ENCODE measurements around the gene NRTN.
A peak's percentile ranks its signal among the peaks of the same experiment; 100 is the strongest.

NRTN gene

DNA sequence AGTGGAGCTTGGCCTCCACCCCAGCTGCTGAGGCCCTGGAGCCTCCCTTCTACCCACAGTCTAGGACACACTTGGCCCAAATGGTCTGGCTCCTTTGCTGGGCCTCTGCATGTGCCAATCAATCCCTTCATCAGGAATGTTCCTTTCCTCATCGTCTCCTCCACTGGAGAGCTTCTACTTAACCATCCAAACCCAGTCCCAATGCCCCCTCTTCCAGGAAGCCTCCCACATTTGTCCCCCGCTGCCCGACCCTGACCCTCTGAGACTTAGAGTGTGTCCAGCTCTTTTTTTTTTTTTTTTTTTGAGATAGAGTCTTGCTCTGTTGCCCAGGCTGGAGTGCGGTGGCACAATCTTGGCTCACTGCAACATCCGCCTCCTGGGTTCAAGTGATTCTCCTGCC is 16.4 kb upstream of the NRTN start:
- DNase-seq = no peak
- in situ Hi-C loops (cut with HindIII; ENCODE audit: low pct_ligation_motif_present, low pct_unique_long_range_greater_than_20kb, low sequenced_read_pairs) = no loop called here

- no peak for DNase-seq
- in situ Hi-C loops (cut with HindIII; ENCODE audit: low pct_ligation_motif_present, low pct_unique_long_range_greater_than_20kb, low sequenced_read_pairs) = no loop called here
Observed at GRCh38 chr19:5789351-5789761, 15.5 kb upstream of the NRTN start.

- in situ Hi-C loops (cut with HindIII; ENCODE audit: low pct_ligation_motif_present, low pct_unique_long_range_greater_than_20kb, low sequenced_read_pairs) = no loop called here
- DNase-seq = no peak
Observed at GRCh38 chr19:5789886-5790558, 14.8 kb upstream of the NRTN start.

DNA sequence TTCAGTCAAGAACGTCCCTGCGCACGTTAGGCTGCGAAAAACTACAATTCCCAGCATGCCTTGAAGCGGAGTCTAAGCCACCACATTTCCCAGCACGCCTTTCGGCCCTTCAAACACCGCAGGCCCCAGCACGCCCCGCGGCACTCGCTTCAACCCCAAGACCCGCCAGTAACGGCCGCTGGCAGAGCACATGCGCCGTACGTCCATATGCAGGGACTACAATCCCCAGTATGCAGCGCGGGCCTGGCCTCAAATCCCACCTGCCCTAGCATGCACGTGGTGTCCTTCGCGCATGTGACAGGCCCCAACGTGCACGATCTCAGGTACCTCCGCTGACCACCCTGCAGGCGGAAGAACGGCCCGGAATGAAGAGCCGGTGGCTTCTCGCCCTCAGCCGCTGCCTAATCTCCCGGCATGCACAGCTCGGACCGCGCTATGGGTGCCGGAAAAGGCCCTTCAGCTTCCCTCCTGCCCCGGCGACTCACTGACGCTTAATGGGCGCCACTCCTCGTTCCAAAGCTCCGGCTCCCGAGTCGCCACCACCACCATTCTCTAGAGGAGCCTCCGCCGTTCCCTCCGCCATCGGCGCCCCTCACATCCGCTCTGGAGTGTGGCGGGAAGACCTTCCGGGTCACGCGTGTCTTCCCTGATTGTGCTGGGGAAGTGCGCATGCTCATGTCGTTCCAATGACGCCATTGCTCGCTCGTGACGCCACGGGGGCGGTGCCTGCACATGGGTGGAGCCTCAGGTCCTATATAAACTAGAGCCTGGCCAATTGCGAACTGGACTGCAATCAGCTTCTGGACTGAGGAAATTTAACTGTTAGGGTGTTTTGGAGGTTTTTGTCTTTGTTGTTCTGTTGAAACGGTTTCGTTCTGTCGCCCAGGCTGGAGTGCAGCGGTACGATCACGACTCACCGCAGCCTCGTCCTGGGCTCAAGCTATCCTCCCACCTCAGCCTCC is 14.0 kb upstream of the NRTN start, which contains the start of gene DUS3L:
DUS3L (minus strand) TSS at position 605 of the 962 bp plus-strand sequence; CDS start at position 583, 22 bp downstream.
- peak; percentile 94 for DNase-seq
- in situ Hi-C loops (cut with HindIII; ENCODE audit: low pct_ligation_motif_present, low pct_unique_long_range_greater_than_20kb, low sequenced_read_pairs) = no loop called here

DNA sequence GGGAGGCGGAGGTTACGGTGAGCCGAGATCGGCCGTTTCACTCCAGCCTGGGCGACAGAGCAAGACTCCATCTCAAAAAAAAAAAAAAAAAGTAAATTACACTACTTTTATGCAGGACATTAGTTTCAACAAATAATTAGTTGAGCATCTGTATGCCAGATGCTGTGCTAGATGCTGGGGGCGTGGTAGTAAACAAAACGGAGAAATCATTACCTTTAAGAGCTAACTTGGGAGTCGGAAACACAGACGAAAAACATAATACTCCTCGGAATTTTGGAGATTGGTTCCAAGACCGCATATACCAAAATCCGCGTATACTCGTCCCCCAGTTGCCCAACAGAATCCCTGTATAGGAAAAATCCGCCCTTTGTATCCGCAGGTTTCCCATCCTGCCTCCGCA is 12.6 kb upstream of the NRTN start:
- DNase-seq = no peak
- in situ Hi-C loops (cut with HindIII; ENCODE audit: low pct_ligation_motif_present, low pct_unique_long_range_greater_than_20kb, low sequenced_read_pairs) = no loop called here

DNA sequence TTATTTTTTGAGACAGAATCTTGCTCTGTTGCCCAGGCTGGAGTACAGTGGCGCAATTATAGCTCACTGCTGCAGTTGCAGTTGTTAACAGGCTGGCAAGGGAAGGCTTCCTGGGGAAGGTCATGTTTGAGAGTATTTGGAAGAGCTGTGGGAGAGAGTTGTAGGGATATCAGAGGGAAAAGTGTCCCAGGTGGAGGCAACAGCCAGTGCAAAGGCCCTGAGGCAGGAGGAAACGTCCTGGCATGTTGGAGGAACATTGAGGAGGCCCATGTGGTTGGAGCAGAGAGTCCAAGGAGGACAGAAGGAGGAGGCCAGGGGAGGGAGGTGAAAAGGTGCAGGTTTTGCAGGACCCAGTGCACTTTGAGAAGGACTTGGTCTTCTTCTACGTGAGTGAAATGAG is 11.7 kb upstream of the NRTN start:
- no peak for DNase-seq
- in situ Hi-C loops (cut with HindIII; ENCODE audit: low pct_ligation_motif_present, low pct_unique_long_range_greater_than_20kb, low sequenced_read_pairs) = no loop called here

DNA sequence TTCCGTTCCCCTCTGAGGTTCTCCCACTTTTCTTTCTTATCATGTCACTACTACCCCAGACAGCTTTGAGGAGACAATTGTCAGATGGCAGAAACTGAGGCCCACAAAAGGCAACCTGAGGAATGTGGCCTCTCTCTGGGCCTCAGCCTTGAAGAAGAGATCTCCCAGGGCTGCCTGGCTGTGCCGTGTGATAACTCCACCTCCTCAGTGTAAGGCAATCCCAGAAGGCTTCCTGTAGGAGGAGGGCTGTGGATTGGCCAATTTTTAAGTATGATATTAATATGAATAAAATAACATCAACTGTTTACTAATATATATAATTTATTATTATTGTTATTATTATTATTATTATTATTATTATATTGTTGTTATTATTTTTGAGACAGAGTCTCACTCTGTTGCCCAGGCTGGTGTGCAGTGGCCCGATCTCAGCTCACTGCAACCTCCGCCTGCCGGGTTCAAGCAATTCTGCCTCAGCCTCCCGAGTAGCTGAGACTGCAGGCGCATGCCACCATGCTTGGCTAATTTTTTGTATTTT is 9.4 kb upstream of the NRTN start:
- DNase-seq = no peak
- in situ Hi-C loops (cut with HindIII; ENCODE audit: low pct_ligation_motif_present, low pct_unique_long_range_greater_than_20kb, low sequenced_read_pairs) = no loop called here

- DNase-seq = no peak
- in situ Hi-C loops (cut with HindIII; ENCODE audit: low pct_ligation_motif_present, low pct_unique_long_range_greater_than_20kb, low sequenced_read_pairs) = no loop called here
Observed at GRCh38 chr19:5798244-5798643, 6.6 kb upstream of the NRTN start.

DNA sequence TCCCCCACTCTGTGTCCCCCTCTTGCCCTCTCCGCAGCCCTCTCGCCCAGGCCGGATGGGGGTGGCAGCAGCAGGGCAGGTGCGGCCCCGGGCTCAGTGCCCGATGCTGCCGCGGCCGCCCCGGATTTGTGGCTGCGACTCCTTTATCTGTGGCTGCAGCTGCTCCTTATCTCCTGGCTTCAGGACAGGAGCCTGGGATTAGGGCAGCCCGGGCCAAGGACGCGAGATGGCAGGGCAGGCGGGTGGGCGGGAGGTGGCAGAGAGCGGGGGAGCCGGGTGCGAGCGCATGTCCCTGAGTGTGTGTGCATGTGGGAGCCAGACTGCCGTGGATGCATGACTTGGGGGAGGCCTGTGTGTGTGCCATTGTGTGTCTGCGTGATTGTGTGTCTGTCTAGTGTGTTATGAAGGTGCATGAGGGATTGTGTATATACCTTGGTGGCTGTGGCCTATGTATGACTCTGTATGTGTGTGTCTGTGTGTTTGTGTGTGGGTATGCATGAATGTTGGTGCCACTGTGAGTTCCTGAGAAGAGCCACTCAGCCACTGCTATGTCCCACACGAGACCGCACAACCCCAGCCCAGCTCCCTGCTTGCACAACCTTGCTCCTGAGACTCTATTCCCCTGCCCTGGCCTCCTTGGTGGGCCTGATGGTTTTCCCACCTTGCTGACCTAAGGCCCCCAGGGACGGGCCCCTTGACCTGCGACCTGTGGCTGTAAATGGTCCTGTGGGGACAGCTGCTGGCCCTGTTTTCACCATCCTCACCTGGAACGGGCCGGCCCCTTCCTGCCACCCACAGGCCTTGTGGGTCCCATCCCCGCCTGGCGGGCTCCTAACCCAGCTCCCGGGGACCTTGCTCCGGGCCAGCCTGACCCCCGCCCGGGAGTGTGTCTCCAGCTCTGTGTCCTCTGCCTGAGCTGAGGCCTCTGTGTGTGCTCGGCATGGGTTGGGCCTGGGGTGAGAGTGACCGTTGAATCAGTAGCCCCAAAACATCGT is 5.3 kb upstream of the NRTN start:
- in situ Hi-C loops (cut with HindIII; ENCODE audit: low pct_ligation_motif_present, low pct_unique_long_range_greater_than_20kb, low sequenced_read_pairs) = no loop called here
- no peak for DNase-seq

- in situ Hi-C loops (cut with HindIII; ENCODE audit: low pct_ligation_motif_present, low pct_unique_long_range_greater_than_20kb, low sequenced_read_pairs) = no loop called here
- DNase-seq = no peak
Observed at GRCh38 chr19:5800361-5801270, 4.3 kb upstream of the NRTN start.

GRCh38 chr19:5801796-5802619 is 2.9 kb upstream of the NRTN start:
- in situ Hi-C loops (cut with HindIII; ENCODE audit: low pct_ligation_motif_present, low pct_unique_long_range_greater_than_20kb, low sequenced_read_pairs) = no loop called here
- no peak for DNase-seq

DNA sequence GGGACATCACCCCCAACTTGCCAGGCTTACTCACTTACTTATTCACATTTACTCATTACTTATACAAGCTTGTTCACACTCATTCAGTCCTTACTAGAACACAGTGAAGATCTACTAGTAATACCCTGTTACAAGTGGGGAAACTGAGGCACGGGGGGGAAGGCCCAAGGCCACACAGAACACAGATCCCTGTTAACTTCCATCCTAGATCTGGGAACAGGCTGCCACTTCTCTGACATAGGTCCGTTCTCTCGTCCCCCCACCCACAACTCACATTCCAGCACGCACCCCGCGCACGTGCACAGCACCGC is 1.5 kb upstream of the NRTN start:
- in situ Hi-C loops (cut with HindIII; ENCODE audit: low pct_ligation_motif_present, low pct_unique_long_range_greater_than_20kb, low sequenced_read_pairs) = no loop called here
- DNase-seq = no peak

GRCh38 chr19:5803752-5804515 is 933 bp upstream of the NRTN start:
- in situ Hi-C loops (cut with HindIII; ENCODE audit: low pct_ligation_motif_present, low pct_unique_long_range_greater_than_20kb, low sequenced_read_pairs) = no loop called here
- DNase-seq = peak; percentile 88

GRCh38 chr19:5805462-5806132 is 730 bp downstream of the NRTN start:
- peak; percentile 66 for DNase-seq
- in situ Hi-C loops (cut with HindIII; ENCODE audit: low pct_ligation_motif_present, low pct_unique_long_range_greater_than_20kb, low sequenced_read_pairs) = no loop called here

DNA sequence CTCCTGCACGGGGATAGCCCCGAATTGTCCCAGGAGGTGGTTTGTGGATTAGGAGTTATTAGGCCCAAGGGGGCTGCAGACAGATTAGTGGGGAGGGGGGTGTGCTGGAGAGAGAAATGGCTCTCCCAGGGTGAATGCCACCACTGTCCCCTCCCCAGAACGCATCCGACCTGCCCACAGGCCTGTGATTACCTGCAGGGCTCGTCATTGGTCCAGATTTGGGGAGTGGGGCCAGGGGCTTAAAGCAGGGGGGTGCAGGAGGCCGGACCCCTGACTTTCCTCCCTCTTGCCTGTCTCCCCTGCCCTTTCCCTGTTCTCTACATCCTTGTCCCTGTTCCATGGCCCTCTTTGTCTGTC is 1.2 kb downstream of the NRTN start:
- in situ Hi-C loops (cut with HindIII; ENCODE audit: low pct_ligation_motif_present, low pct_unique_long_range_greater_than_20kb, low sequenced_read_pairs) = no loop called here

DNA sequence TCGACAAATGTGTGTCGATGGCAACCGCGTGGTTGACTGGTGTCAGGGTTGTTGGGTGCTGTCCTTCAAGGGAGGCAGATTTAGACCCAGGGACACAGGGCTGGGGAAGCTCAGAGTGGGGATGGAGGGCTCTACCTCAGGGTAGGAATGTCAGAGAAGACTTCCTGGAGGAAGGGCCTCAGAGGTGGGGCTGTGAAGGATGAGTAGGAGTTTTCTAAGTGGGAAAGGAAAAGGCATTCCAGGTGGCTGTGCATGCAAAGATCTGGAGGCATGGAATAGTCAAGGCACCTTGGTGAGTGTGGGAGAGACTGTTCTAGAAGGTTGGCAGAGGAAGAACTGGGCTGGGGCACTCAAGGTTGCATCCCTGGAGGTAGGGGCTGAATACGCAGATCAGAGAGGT is 2.0 kb downstream of the NRTN start:
- in situ Hi-C loops (cut with HindIII; ENCODE audit: low pct_ligation_motif_present, low pct_unique_long_range_greater_than_20kb, low sequenced_read_pairs) = no loop called here
- no peak for DNase-seq

More for the DNA sequence above, 1.2 kb downstream of the NRTN start:
- DNase-seq = no peak
